H1 (cell line): ENCODE data around the gene PGLYRP4. TPM values are rescaled to one million over a fixed set of nuclear protein-coding genes. Genes with fewer than 3 reads are reported as not detected.

ENCODE experiments used
- CTCF ChIA-PET: fragments of 300-600 bp; sonication (Branson Sonifier 250); formaldehyde crosslinking; loops from one replicate; lab custom pipeline; 2021; ENCODE audit not compliant: partially characterized antibody; lab: Charles Lee
- POLR2A ChIA-PET: fragments of 300-600 bp; sonication (Branson Sonifier 250); formaldehyde crosslinking; loops from one replicate; lab custom pipeline; 2021; ENCODE audit warnings: inconsistent platforms; ENCODE audit not compliant: partially characterized antibody; lab: Charles Lee
- DNase-seq, 2 experiments: peaks; one replicate each; pipeline versions ENCODE4 v3.0.0 to v3.0.0-alpha.2; 2010 to 2022; ENCODE audit warnings: low spot score in 2 of 2, low read depth in 1 of 2, mixed read lengths in 1 of 2
- FAIRE-seq: peaks from 2 replicates; lab custom pipeline; 2011; peaks lifted over from hg19 to GRCh38; lab: Jason Lieb, UNC
- H2AFZ ChIP-seq: 2 replicates; pipeline ENCODE4 v1.8.1; 2012; ENCODE audit warnings: low read length, inconsistent platforms
- H2AK5ac ChIP-seq: 2 replicates; pipeline ENCODE4 v1.6.1; 2013; ENCODE audit warnings: low read depth, low read length
- H2BK120ac ChIP-seq: replicated peaks from 2 replicates; pipeline ENCODE3; 2013; ENCODE audit warnings: low read depth, low read length, inconsistent platforms
- H2BK12ac ChIP-seq: 2 replicates; pipeline ENCODE4 v1.6.1; 2013; ENCODE audit warnings: low read depth, low read length
- H2BK15ac ChIP-seq: 2 replicates; pipeline ENCODE4 v1.6.1; 2013; ENCODE audit warnings: low read length
- H2BK20ac ChIP-seq: 2 replicates; pipeline ENCODE4 v1.6.1; 2013; ENCODE audit warnings: low read length
- H2BK5ac ChIP-seq: 2 replicates; pipeline ENCODE4 v1.6.1; 2013; ENCODE audit warnings: low read depth, low read length
- H3K14ac ChIP-seq: 2 replicates; pipeline ENCODE4 v1.6.1; 2013; ENCODE audit warnings: inconsistent platforms; ENCODE audit not compliant: insufficient read length
- H3K18ac ChIP-seq: 2 replicates; pipeline ENCODE4 v1.6.1; 2013; ENCODE audit warnings: low read length; ENCODE audit errors: extremely low read depth
- H3K23ac ChIP-seq: 2 replicates; pipeline ENCODE4 v1.6.1; 2013; ENCODE audit warnings: inconsistent platforms; ENCODE audit not compliant: insufficient read length
- H3K23me2 ChIP-seq: 2 replicates; pipeline ENCODE4 v1.6.1; 2013; ENCODE audit warnings: low read depth, low read length
- H3K27ac ChIP-seq: 2 replicates; pipeline ENCODE4 v1.6.1; 2011; ENCODE audit warnings: low read depth, low read length, inconsistent platforms
- H3K27me3 ChIP-seq, 4 experiments: replicated peaks in 1 of 4; 1 replicate in 1 of 4; 2 replicates in 3 of 4; pipeline versions ENCODE4 v1.6.1 to v1.8.1; 2011 to 2013; ENCODE audit warnings: low read length in 3 of 4, mild to moderate bottlenecking in 3 of 4, inconsistent platforms in 2 of 4, mixed read lengths in 2 of 4, moderate library complexity in 1 of 4; ENCODE audit not compliant: control insufficient read depth in 3 of 4, insufficient read depth in 3 of 4; ENCODE audit errors: extremely low read depth in 1 of 4
- H3K36me3 ChIP-seq, 4 experiments: 2 replicates each; pipeline versions ENCODE4 v1.6.1 to v1.8.1; 2011 to 2013; ENCODE audit warnings: mild to moderate bottlenecking in 4 of 4, low read length in 3 of 4, moderate library complexity in 2 of 4, control low read depth in 1 of 4, inconsistent platforms in 1 of 4; ENCODE audit not compliant: insufficient read depth in 4 of 4, control insufficient read depth in 2 of 4
- H3K4ac ChIP-seq: replicated peaks from 2 replicates; pipeline ENCODE3; 2013; ENCODE audit warnings: low read length, low read depth, mixed read lengths, inconsistent platforms; ENCODE audit not compliant: insufficient read length
- H3K4me1 ChIP-seq, 4 experiments: replicated peaks in 1 of 4; 1 replicate in 1 of 4; 2 replicates in 3 of 4; pipeline versions ENCODE4 v1.6.1 to v1.8.1; 2011 to 2013; ENCODE audit warnings: low read length in 3 of 4, inconsistent platforms in 2 of 4, mixed read lengths in 1 of 4; ENCODE audit not compliant: insufficient read depth in 4 of 4, control insufficient read depth in 3 of 4
- H3K4me2 ChIP-seq, 2 experiments: 2 replicates each; pipeline versions ENCODE4 v1.6.1 to v1.8.1; 2011 to 2013; ENCODE audit warnings: low read depth in 2 of 2, low read length in 2 of 2, control low read depth in 1 of 2, inconsistent platforms in 1 of 2, mild to moderate bottlenecking in 1 of 2; ENCODE audit not compliant: insufficient read depth in 1 of 2
- H3K4me3 ChIP-seq, 4 experiments: fragments of 200-600, 300-600 bp in 1 of 4; sonication (generic), shearing (Covaris generic), sonication (Bioruptor Twin) in 1 of 4; 2 replicates each; pipeline versions ENCODE4 v1.5.1 to v1.8.1; 2011 to 2016; ENCODE audit warnings: low read length in 4 of 4, low read depth in 3 of 4, control low read depth in 2 of 4, inconsistent platforms in 2 of 4, mild to moderate bottlenecking in 2 of 4, mixed read lengths in 1 of 4, moderate library complexity in 1 of 4; ENCODE audit not compliant: insufficient read depth in 2 of 4; ENCODE audit errors: extremely low read depth in 1 of 4
- H3K56ac ChIP-seq: replicated peaks from 2 replicates; pipeline ENCODE3; 2013; ENCODE audit warnings: low read depth, mild to moderate bottlenecking, mixed read lengths, low read length, inconsistent platforms; ENCODE audit not compliant: insufficient read length
- H3K79me1 ChIP-seq: 2 replicates; pipeline ENCODE4 v1.6.1; 2013; ENCODE audit warnings: low read depth, low read length, control low read depth
- H3K79me2 ChIP-seq, 2 experiments: 2 replicates each; pipeline versions ENCODE4 v1.6.1 to v1.8.1; 2012 to 2013; ENCODE audit warnings: low read length in 2 of 2, mild to moderate bottlenecking in 2 of 2, inconsistent platforms in 1 of 2; ENCODE audit not compliant: insufficient read depth in 2 of 2, control insufficient read depth in 1 of 2
- H3K9ac ChIP-seq, 4 experiments: replicated peaks in 1 of 4; 1 replicate in 1 of 4; 2 replicates in 3 of 4; pipeline versions ENCODE4 v1.6.1 to v1.8.1; 2011 to 2013; ENCODE audit warnings: low read depth in 3 of 4, low read length in 3 of 4, control low read depth in 2 of 4, mild to moderate bottlenecking in 2 of 4, moderate library complexity in 2 of 4, inconsistent platforms in 1 of 4; ENCODE audit errors: extremely low read depth in 1 of 4
- H3K9me3 ChIP-seq, 2 experiments: 2 replicates each; pipeline versions ENCODE4 v1.6.1 to v1.8.1; 2012 to 2013; ENCODE audit warnings: mild to moderate bottlenecking in 2 of 2, moderate library complexity in 2 of 2, control low read depth in 1 of 2, inconsistent platforms in 1 of 2, low read depth in 1 of 2, low read length in 1 of 2, mixed read lengths in 1 of 2; ENCODE audit not compliant: insufficient read depth in 2 of 2
- H4K20me1 ChIP-seq, 2 experiments: replicated peaks in 1 of 2; 2 replicates each; pipeline versions ENCODE3 to v1.8.1; 2011 to 2013; ENCODE audit warnings: inconsistent platforms in 2 of 2, low read length in 2 of 2, mild to moderate bottlenecking in 1 of 2; ENCODE audit not compliant: insufficient read depth in 2 of 2, control insufficient read depth in 1 of 2
- H4K5ac ChIP-seq: 2 replicates; pipeline ENCODE4 v1.6.1; 2013; ENCODE audit warnings: low read length, low read depth, mixed read lengths, inconsistent platforms; ENCODE audit not compliant: insufficient read length
- H4K8ac ChIP-seq: 2 replicates; pipeline ENCODE4 v1.8.0; 2013; ENCODE audit warnings: mild to moderate bottlenecking, moderate library complexity, low read length, inconsistent platforms; ENCODE audit not compliant: insufficient read depth; ENCODE audit errors: extremely low read depth
- H4K91ac ChIP-seq: replicated peaks from 2 replicates; pipeline ENCODE3; 2013; ENCODE audit warnings: low read length, mixed read lengths, inconsistent platforms; ENCODE audit not compliant: insufficient read length
- BACH1 ChIP-seq: IDR thresholded peaks from 2 replicates; pipeline ENCODE4 v1.6.1; 2012; ENCODE audit warnings: low read length, improper control_type of control experiment
- CHD2 ChIP-seq: IDR thresholded peaks from 2 replicates; pipeline ENCODE4 v1.6.1; 2012; ENCODE audit warnings: low read length, improper control_type of control experiment
- CREB1 ChIP-seq: IDR thresholded peaks from 2 replicates; pipeline ENCODE4 v1.6.1; 2012; ENCODE audit warnings: inconsistent platforms
- CTBP2 ChIP-seq: IDR thresholded peaks from 2 replicates; pipeline ENCODE4 v1.7.0; 2011; ENCODE audit warnings: borderline replicate concordance, mild to moderate bottlenecking, moderate library complexity, mixed read lengths, low read length; ENCODE audit not compliant: insufficient read depth, insufficient read length
- GABPA ChIP-seq: IDR thresholded peaks from 2 replicates; pipeline ENCODE4 v1.6.1; 2011; ENCODE audit warnings: mild to moderate bottlenecking, low read length, moderate library complexity, borderline replicate concordance; ENCODE audit not compliant: insufficient read depth
- HDAC2 ChIP-seq, 2 experiments: fragments of 300-600 bp in 1 of 2; sonication (generic) in 1 of 2; IDR thresholded peaks; 2 replicates each; pipeline ENCODE4 v1.6.1; 2011 to 2012; ENCODE audit warnings: low read depth in 2 of 2, low read length in 2 of 2, mild to moderate bottlenecking in 2 of 2, moderate library complexity in 2 of 2, borderline replicate concordance in 1 of 2, inconsistent platforms in 1 of 2
- KDM4A ChIP-seq: IDR thresholded peaks from one replicate; pipeline ENCODE4 v1.7.1; 2012; ENCODE audit warnings: low read depth, mild to moderate bottlenecking, moderate library complexity, low read length, inconsistent platforms; ENCODE audit not compliant: severe bottlenecking
- KDM5A ChIP-seq: fragments of 200-600 bp; IDR thresholded peaks from 2 replicates; pipeline ENCODE4 v1.7.1; 2012; ENCODE audit warnings: mild to moderate bottlenecking, low read length, inconsistent platforms, mixed read lengths
- NRF1 ChIP-seq: IDR thresholded peaks from 2 replicates; pipeline ENCODE4 v1.6.1; 2011; ENCODE audit warnings: mild to moderate bottlenecking, low read depth, low read length, improper control_type of control experiment
- RBBP5 ChIP-seq: IDR thresholded peaks from 2 replicates; pipeline ENCODE4 v1.7.1; 2012; ENCODE audit warnings: low read depth, mild to moderate bottlenecking, inconsistent platforms, low read length, moderate library complexity, borderline replicate concordance
- ZNF274 ChIP-seq: IDR thresholded peaks from 2 replicates; pipeline ENCODE4 v1.7.0; 2012; ENCODE audit warnings: low read length, borderline replicate concordance; ENCODE audit errors: extremely low read depth
- WGBS, 2 experiments: shearing (Covaris generic) in 1 of 2; methylation state at CpG; one replicate each; pipeline versions ENCODE4 v1.1.6 to v1.1.7; 2013 to 2015; ENCODE audit warnings: low lambda C conversion rate in 2 of 2, mixed read lengths in 2 of 2, inconsistent platforms in 1 of 2, low coverage in 1 of 2, missing lambda C conversion rate in 1 of 2; ENCODE audit not compliant: insufficient replicate concordance in 2 of 2, insufficient coverage in 1 of 2, insufficient read length in 1 of 2; ENCODE audit errors: extremely low coverage in 1 of 2, missing lambda C conversion rate in 1 of 2; 5-methylcytosine and 5-hydroxymethylcytosine counted together
- polyA plus RNA-seq, 7 experiments: library from polyadenylated mRNA; depleted of rRNA in 3 of 7; stranded (reverse) in 5 of 7; unstranded in 2 of 7; fragments of >200 nt in 5 of 7; fragments of 200-250 nt in 2 of 7; gene quantifications; 1 replicate in 5 of 7; 2 replicates in 1 of 7; 4 replicates in 1 of 7; pipeline versions ENCODE4 v1.2.1 to v1.2.3, GENCODE V29; 2011 to 2013; ENCODE audit warnings: missing spikeins in 2 of 7, mixed read lengths in 2 of 7
- total RNA-seq: library from RNA; stranded (reverse); fragmentation: NEBNext Ultra II Directional; extraction: Animal tissue kit (Norgen Biotek cat#: 25700); gene quantifications from 2 replicates; pipeline ENCODE4 v1.2.1, GENCODE V29; 2021
- TF ChIP-seq, protein P1 (sequence below): IDR thresholded peaks from 2 replicates; pipeline ENCODE4 v1.6.1; 2012; ENCODE audit warnings: inconsistent platforms

Gene PGLYRP4
- total and polyA plus RNA-seq, 2 of the 8 experiments (the other 6 are each of a cell fraction or from before 2014, with no cell fraction given) = not detected

DNA sequence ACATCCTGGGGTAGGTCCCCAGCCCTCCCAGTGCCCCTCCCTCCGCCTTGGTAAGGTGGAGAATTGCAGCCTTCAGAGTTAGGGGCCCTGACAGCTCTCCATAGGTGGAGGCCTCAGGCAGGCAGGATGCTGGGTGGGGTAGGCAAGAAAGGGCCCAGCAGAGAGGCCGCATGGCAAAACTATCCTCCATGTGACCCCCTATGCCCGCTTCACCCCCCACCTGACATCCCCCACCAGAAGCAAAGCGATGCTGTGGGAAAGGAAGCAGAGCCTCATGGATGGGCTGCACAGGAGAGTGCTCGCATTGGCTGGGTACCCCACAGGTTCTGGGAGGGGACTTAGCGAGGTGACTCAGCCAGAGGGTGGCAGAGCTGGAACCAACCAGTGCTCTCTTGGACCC, 10.6 kb upstream of the PGLYRP4 start:
- H4K91ac ChIP-seq = no peak overlapping the region
- H4K5ac ChIP-seq = no peak overlapping the region
- no peak overlapping the region for H3K4me2 ChIP-seq
- H2BK12ac ChIP-seq = no peak overlapping the region
- H3K4me3 ChIP-seq = no peak overlapping the region
- H2BK120ac ChIP-seq = no peak overlapping the region
- H3K27ac ChIP-seq = no peak overlapping the region
- no peak overlapping the region for H3K9ac ChIP-seq
- H2AK5ac ChIP-seq = no peak overlapping the region
- H3K36me3 ChIP-seq = no peaks in the 10 kb centered on the region
- WGBS, 2 experiments = 80% methylated on average over 6 of the region's 6 CpGs; no CpG with 5 or more reads in 1 of the 2 experiments
- peak overlapping the region; percentile 52; the same call in 1 of the 2 replicates for H4K8ac ChIP-seq
- H3K14ac ChIP-seq = no peak overlapping the region
- no peak overlapping the region for H3K56ac ChIP-seq
- DNase-seq (no peak), FAIRE-seq (no peak)
- H3K27me3 ChIP-seq = no peaks in the 10 kb centered on the region
- CTCF ChIA-PET = interaction anchor here (1.6 to 2.6 kb wide), 2 partner anchors 136 kb away, joined by 9 to 32 read pairs; no protein-coding TSS in a partner anchor
- no peak overlapping the region for H2BK15ac ChIP-seq
- no peak overlapping the region for H2AFZ ChIP-seq
- H3K79me2 ChIP-seq = no peaks in the 10 kb centered on the region
- no peak overlapping the region for H2BK5ac ChIP-seq
- H3K4me1 ChIP-seq = no peaks in the 10 kb centered on the region; a peak in 1 of 7 replicates
- no peak overlapping the region for H3K18ac ChIP-seq
- H3K9me3 ChIP-seq = no peaks in the 10 kb centered on the region
- no peaks in the 10 kb centered on the region for H4K20me1 ChIP-seq
- no peaks in the 10 kb centered on the region for H3K79me1 ChIP-seq
- POLR2A ChIA-PET = interaction anchor here (0.7 kb wide), 1 partner anchor 93 kb away, joined by 3 read pairs; no protein-coding TSS in a partner anchor
- no peak overlapping the region for H3K4ac ChIP-seq
- no peak overlapping the region for H2BK20ac ChIP-seq
- H3K23me2 ChIP-seq = no peaks in the 10 kb centered on the region; the same call in 1 of the 2 replicates
- H3K23ac ChIP-seq = no peak overlapping the region
- no peak for TF ChIP-seq CREB1
- TF ChIP-seq HDAC2 (IDR thresholded peaks at IDR 0.05; ENCODE audit: borderline replicate concordance in 1 of 2, low read depth in 2 of 2, low read length in 2 of 2) = no peak
- no peak for TF ChIP-seq CTBP2
- no peak for TF ChIP-seq ZNF274
- no peak for TF ChIP-seq KDM4A
- TF ChIP-seq BACH1 = no peak
- TF ChIP-seq NRF1 = no peak
- TF ChIP-seq RBBP5 = no peak
- no peak for TF ChIP-seq GABPA
- no peak for TF ChIP-seq CHD2
- TF ChIP-seq KDM5A = no peak
- TF ChIP-seq, protein P1, sequence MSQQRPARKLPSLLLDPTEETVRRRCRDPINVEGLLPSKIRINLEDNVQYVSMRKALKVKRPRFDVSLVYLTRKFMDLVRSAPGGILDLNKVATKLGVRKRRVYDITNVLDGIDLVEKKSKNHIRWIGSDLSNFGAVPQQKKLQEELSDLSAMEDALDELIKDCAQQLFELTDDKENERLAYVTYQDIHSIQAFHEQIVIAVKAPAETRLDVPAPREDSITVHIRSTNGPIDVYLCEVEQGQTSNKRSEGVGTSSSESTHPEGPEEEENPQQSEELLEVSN = no peak
